Ovary (tissue), 3 donors: ENCODE measurements around the gene VMA21.

Source experiments
- CTCF ChIP-seq, 3 donors: fragments of 450-650 bp in 2 of 3; fragments of 200-600 bp in 1 of 3; IDR thresholded peaks; one replicate each; pipeline versions ENCODE4 v1.5.1 to v1.8.0; 2016 to 2022; ENCODE audit warnings: antibody characterized with exemption in 3 of 3, mild to moderate bottlenecking in 1 of 3
- POLR2A ChIP-seq: fragments of 450-650 bp; IDR thresholded peaks from one replicate; pipeline ENCODE4 v1.6.1; 2017; ENCODE audit warnings: antibody characterized with exemption, mild to moderate bottlenecking, moderate library complexity
- donor health status: DM: no; HTN: no; CAD: no.

GRCh38 chrX:151458824-151459223 lies 61.8 kb downstream of the VMA21 start:
- TF ChIP-seq CTCF (IDR thresholded peaks at IDR 0.05) (no peak), POLR2A (no peak)
